Measurements from ENCODE around the gene CREB3L1.
A peak's percentile ranks its signal among the peaks of the same experiment; 100 is the strongest.

Gene CREB3L1

GRCh38 chr11:46330154-46330553 is 52.7 kb downstream of the CREB3L1 start:
- DNase-seq: no peak

- DNase-seq: peak; percentile 35
These were observed 53.3 kb downstream of the CREB3L1 start for GRCh38 chr11:46330563-46331281.

GRCh38 chr11:46331282-46331984 is 54.0 kb downstream of the CREB3L1 start:
- DNase-seq: no peak

GRCh38 chr11:46332093-46332567 is 54.7 kb downstream of the CREB3L1 start:
- DNase-seq: no peak

GRCh38 chr11:46332568-46333393 is 55.3 kb downstream of the CREB3L1 start:
- no peak for DNase-seq

- no peak for DNase-seq
These were observed 56.0 kb downstream of the CREB3L1 start for GRCh38 chr11:46333394-46333947.

GRCh38 chr11:46334211-46334610 is 56.7 kb downstream of the CREB3L1 start:
- DNase-seq: no peak

- no peak for DNase-seq
These were observed 57.8 kb downstream of the CREB3L1 start for GRCh38 chr11:46335271-46335670.

- DNase-seq: peak; percentile 69
These were observed 58.6 kb downstream of the CREB3L1 start for GRCh38 chr11:46335890-46336562.

- no peak for DNase-seq
These were observed 59.2 kb downstream of the CREB3L1 start for GRCh38 chr11:46336563-46337180.

GRCh38 chr11:46337626-46338345 is 60.3 kb downstream of the CREB3L1 start:
- no peak for DNase-seq

GRCh38 chr11:46338636-46338987 is 61.1 kb downstream of the CREB3L1 start:
- DNase-seq: no peak

GRCh38 chr11:46338988-46339666 is 61.7 kb downstream of the CREB3L1 start:
- no peak for DNase-seq

- no peak for DNase-seq
These were observed 62.4 kb downstream of the CREB3L1 start for GRCh38 chr11:46339816-46340215.

GRCh38 chr11:46341454-46341853 is 64.0 kb downstream of the CREB3L1 start:
- no peak for DNase-seq

- DNase-seq: no peak
These were observed 64.8 kb downstream of the CREB3L1 start for GRCh38 chr11:46342239-46342638.

GRCh38 chr11:46343520-46343919 is 66.1 kb downstream of the CREB3L1 start:
- DNase-seq: no peak

- peak; percentile 29 for DNase-seq
These were observed 67.7 kb downstream of the CREB3L1 start for GRCh38 chr11:46345131-46345597.

- DNase-seq: no peak
These were observed 68.5 kb downstream of the CREB3L1 start for GRCh38 chr11:46345881-46346484.
